Lung (tissue), 12 donors: ENCODE results near the gene CCND2. TPM values are rescaled to one million over a fixed set of nuclear protein-coding genes. Genes with fewer than 3 reads are reported as not detected.

ENCODE experiments used
- ATAC-seq: fragments of 200-7000 bp; cut with Tn5 transposase; one replicate; pipeline ENCODE4 v1.9.1; 2020; ENCODE audit warnings: moderate number of reproducible peaks; ENCODE audit not compliant: insufficient read depth, low FRiP score
- DNase-seq, 3 donors: peaks; one replicate each; pipeline ENCODE4 v3.0.0-alpha.2; 2013 to 2017
- H3K27ac ChIP-seq, 2 donors: one replicate each; pipeline ENCODE4 v1.5.1; 2013; ENCODE audit warnings: mild to moderate bottlenecking in 2 of 2, moderate library complexity in 2 of 2, control low read depth in 1 of 2, inconsistent platforms in 1 of 2, low read depth in 1 of 2, low read length in 1 of 2
- H3K27me3 ChIP-seq, 3 donors: one replicate each; pipeline ENCODE4 v1.5.1; 2013; ENCODE audit warnings: low read length in 2 of 3; ENCODE audit not compliant: control insufficient read depth in 3 of 3, insufficient read depth in 3 of 3
- H3K36me3 ChIP-seq, 4 donors: one replicate each; pipeline ENCODE4 v1.5.1; 2013; ENCODE audit warnings: low read length in 4 of 4, mild to moderate bottlenecking in 1 of 4, moderate library complexity in 1 of 4; ENCODE audit not compliant: control insufficient read depth in 4 of 4, insufficient read depth in 4 of 4
- H3K4me1 ChIP-seq, 5 donors: one replicate each; pipeline ENCODE4 v1.5.1; 2013; ENCODE audit warnings: low read length in 5 of 5, mild to moderate bottlenecking in 2 of 5, moderate library complexity in 1 of 5; ENCODE audit not compliant: control insufficient read depth in 5 of 5, insufficient read depth in 5 of 5
- H3K4me3 ChIP-seq: one replicate; pipeline ENCODE4 v1.5.1; 2013; ENCODE audit warnings: mild to moderate bottlenecking, control low read depth, moderate library complexity
- H3K9ac ChIP-seq, 2 donors: one replicate each; pipeline ENCODE4 v1.5.1; 2013; ENCODE audit warnings: low read length in 2 of 2, control low read depth in 1 of 2; ENCODE audit not compliant: insufficient read depth in 1 of 2
- H3K9me3 ChIP-seq, 4 donors: one replicate each; pipeline ENCODE4 v1.5.1; 2013; ENCODE audit warnings: low read length in 3 of 4, mild to moderate bottlenecking in 1 of 4, moderate library complexity in 1 of 4; ENCODE audit not compliant: control insufficient read depth in 4 of 4, insufficient read depth in 3 of 4
- CTCF ChIP-seq: IDR thresholded peaks from 2 replicates; pipeline ENCODE4 v1.5.1; 2012; ENCODE audit warnings: mild to moderate bottlenecking; ENCODE audit errors: control extremely low read depth, extremely low read depth
- WGBS, 2 donors: extraction: QIAGEN DNeasy Blood & Tissue Kit; methylation state at CpG; one replicate each; pipeline ENCODE4 v1.1.7; 2013; 5-methylcytosine and 5-hydroxymethylcytosine counted together
- polyA plus RNA-seq, 2 donors: library from polyadenylated mRNA; stranded (reverse); fragments of 200-250 nt; gene quantifications; one replicate each; pipeline ENCODE4 v1.2.1, GENCODE V29; 2013
- total RNA-seq, 2 donors: library from RNA; depleted of rRNA in 1 of 2; stranded (reverse); fragments of >200 nt in 1 of 2; gene quantifications; one replicate each; pipeline ENCODE4 v1.2.1, GENCODE V29; 2014 to 2021
- donor health status: control.
- donor health status: control.
- donor health status: Bipolar disorder and iron deficiency.
- donor health status: healthy.
- donor health status: DM: yes; HTN: yes; CAD: no.

The CCND2 gene
- total and polyA plus RNA-seq, 4 donors: 6.1 to 113 (median 51.7) TPM

GRCh38 chr12:4284306-4284705, 10.7 kb downstream of the CCND2 start:
- H3K36me3 ChIP-seq: peaks cover 6 to 68% (median 35%) of the 10 kb centered on the region in 4 donors
- peaks cover 9 to 22% (median 14%) of the 10 kb centered on the region in 5 donors for H3K4me1 ChIP-seq
- H3K27me3 ChIP-seq: no peaks in the 10 kb centered on the region
- H3K4me3 ChIP-seq: no peak overlapping the region
- no peak overlapping the region for H3K9ac ChIP-seq
- 74 to 95% methylated on average over 4 of the region's 4 CpGs for WGBS, 2 donors
- no peak for ATAC-seq
- H3K9me3 ChIP-seq: no peaks in the 10 kb centered on the region
- no peak for DNase-seq
- no peak for TF ChIP-seq CTCF
- H3K27ac ChIP-seq: no peak overlapping the region

GRCh38 chr12:4285070-4285469, 11.5 kb downstream of the CCND2 start:
- TF ChIP-seq CTCF: no peak
- 92 to 93% methylated on average over 8 of the region's 8 CpGs for WGBS, 2 donors
- ATAC-seq: no peak
- Histone ChIP-seq H3K36me3 (peaks cover 6 to 69% (median 34%) of the 10 kb centered on the region in 4 donors), H3K27me3 (no peaks in the 10 kb centered on the region), H3K4me3 (no peak overlapping the region), H3K9ac (no peak overlapping the region), H3K9me3 (no peaks in the 10 kb centered on the region), H3K4me1 (peaks cover 6 to 15% (median 9%) of the 10 kb centered on the region in 5 donors), H3K27ac (no peak overlapping the region)
- DNase-seq: no peak

GRCh38 chr12:4286228-4286627, 12.7 kb downstream of the CCND2 start:
- ATAC-seq (no peak), DNase-seq (no peak)
- H3K4me3 ChIP-seq: no peak overlapping the region
- H3K9ac ChIP-seq: no peak overlapping the region
- H3K27ac ChIP-seq: no peak overlapping the region
- no peaks in the 10 kb centered on the region for H3K27me3 ChIP-seq
- H3K9me3 ChIP-seq: no peaks in the 10 kb centered on the region
- peaks cover 6 to 64% (median 39%) of the 10 kb centered on the region in 4 donors for H3K36me3 ChIP-seq
- peaks cover 0 to 5% (median 3%) of the 10 kb centered on the region in 5 donors for H3K4me1 ChIP-seq
- WGBS, 2 donors: 62 to 70% methylated on average over 12 of the region's 12 CpGs
- no peak for TF ChIP-seq CTCF

GRCh38 chr12:4286771-4287317, 13.3 kb downstream of the CCND2 start:
- ATAC-seq (no peak), DNase-seq (no peak)
- Histone ChIP-seq H3K27me3 (no peaks in the 10 kb centered on the region), H3K4me3 (no peak overlapping the region), H3K9ac (no peak overlapping the region), H3K36me3 (peaks cover 6 to 61% (median 40%) of the 10 kb centered on the region in 4 donors), H3K27ac (no peak overlapping the region), H3K4me1 (peaks cover 0 to 3% (median 0%) of the 10 kb centered on the region in 5 donors), H3K9me3 (no peaks in the 10 kb centered on the region)
- 80 to 85% methylated on average over 14 of the region's 14 CpGs for WGBS, 2 donors
- no peak for TF ChIP-seq CTCF
